GM13976 (cell line): ENCODE results near the gene ITCH.
"Not testable (repeated sequence)": the region's sequence is repeated elsewhere in the genome, so short reads cannot be mapped to it uniquely, and the experiment has no call there.

Source experiments
- DNase-seq: peaks from one replicate; pipeline ENCODE4 v3.0.0; 2012; ENCODE audit warnings: low spot score
- CTCF ChIP-seq: IDR thresholded peaks from 2 replicates; pipeline ENCODE4 v1.5.1; 2012; ENCODE audit warnings: borderline replicate concordance, mild to moderate bottlenecking; ENCODE audit not compliant: insufficient read depth; ENCODE audit errors: extremely low read depth, missing control alignments, control extremely low read depth
- in situ Hi-C: fragments of 300-500 bp; cut with MboI; formaldehyde crosslinking; loops from one replicate; pipeline ENCODE4 v1.12.0; 2022; ENCODE audit warnings: low sequenced_read_pairs, mixed read lengths, inconsistent platforms; ENCODE audit not compliant: unreplicated experiment

ITCH gene

GRCh38 chr20:34334654-34335407 is 28.2 kb upstream of the ITCH start:
- TF ChIP-seq CTCF, result no peak
- in situ Hi-C loops, result no loop called here
- no peak for DNase-seq

GRCh38 chr20:34337544-34337943 is 25.5 kb upstream of the ITCH start:
- in situ Hi-C loops, result no loop called here
- no peak for TF ChIP-seq CTCF
- DNase-seq, result no peak

GRCh38 chr20:34337982-34338726 is 24.9 kb upstream of the ITCH start:
- DNase-seq, result no peak
- TF ChIP-seq CTCF, result no peak
- in situ Hi-C loops, result no loop called here

GRCh38 chr20:34340726-34341125 is 22.3 kb upstream of the ITCH start:
- in situ Hi-C loops, DNase-seq: not testable (repeated sequence)

GRCh38 chr20:34341199-34341598 is 21.9 kb upstream of the ITCH start:
- in situ Hi-C loops, DNase-seq: not testable (repeated sequence)

GRCh38 chr20:34343458-34344211 is 19.4 kb upstream of the ITCH start:
- no peak for TF ChIP-seq CTCF
- no peak for DNase-seq
- in situ Hi-C loops, result no loop called here

- DNase-seq, result no peak
- in situ Hi-C loops, result no loop called here
- no peak for TF ChIP-seq CTCF
Measured at GRCh38 chr20:34344238-34344637, 18.8 kb upstream of the ITCH start.
